K562 (cell line): ENCODE results near the gene KRTAP10-9.

Experiments
- ATF2 ChIP-seq: sonication (generic); formaldehyde crosslinking; IDR thresholded peaks from 2 replicates; pipeline ENCODE4 v1.8.1; 2022; ENCODE audit warnings: missing genetic modification reagents
- BRCA1 ChIP-seq, 2 experiments: fragments of 450-650 bp in 1 of 2; sonication (generic) in 1 of 2; formaldehyde crosslinking in 1 of 2; IDR thresholded peaks; 2 replicates each; pipeline versions ENCODE4 v1.5.0 to v1.6.1; 2017 to 2020; ENCODE audit warnings: mild to moderate bottlenecking in 1 of 2, missing genetic modification reagents in 1 of 2
- GABPA ChIP-seq: fragments of 200-800 bp; sonication (Bioruptor generic); conservative IDR thresholded peaks from 2 replicates; pipeline ENCODE4 v1.6.1; 2016; ENCODE audit warnings: low read depth, missing genetic modification characterization, missing compliant biosample characterization
- GATAD2A ChIP-seq: fragments of 450-650 bp; IDR thresholded peaks from 2 replicates; pipeline ENCODE4 v1.6.1; 2017
- HDGF ChIP-seq: fragments of 450-650 bp; IDR thresholded peaks from 2 replicates; pipeline ENCODE4 v1.6.1; 2016
- HINFP ChIP-seq: fragments of 450-650 bp; conservative IDR thresholded peaks from 2 replicates; pipeline ENCODE4 v1.6.1; 2016; ENCODE audit warnings: missing genetic modification characterization, low read depth, mild to moderate bottlenecking, control low read depth, missing compliant biosample characterization
- HMGXB4 ChIP-seq: sonication (generic); formaldehyde crosslinking; IDR thresholded peaks from 2 replicates; pipeline ENCODE4 v1.8.1; 2023; ENCODE audit warnings: mild to moderate bottlenecking, missing genetic modification reagents
- HNRNPLL ChIP-seq: fragments of 200-400 bp; formaldehyde crosslinking; IDR thresholded peaks from 2 replicates; pipeline ENCODE4 v1.6.1; 2017; ENCODE audit warnings: low read length, low read depth, mild to moderate bottlenecking; ENCODE audit not compliant: poor library complexity, severe bottlenecking
- KDM4B ChIP-seq, 2 experiments: fragments of 450-650 bp in 1 of 2; sonication (generic) in 1 of 2; IDR thresholded peaks; 2 replicates each; pipeline ENCODE4 v1.6.1; 2016 to 2017; ENCODE audit warnings: borderline replicate concordance in 2 of 2, antibody characterized with exemption in 1 of 2, low read depth in 1 of 2, mild to moderate bottlenecking in 1 of 2
- NRF1 ChIP-seq, 2 experiments: fragments of 450-650 bp; IDR thresholded peaks in 1 of 2; conservative IDR thresholded peaks in 1 of 2; 2 replicates each; pipeline ENCODE4 v1.6.1; 2014; ENCODE audit warnings: mild to moderate bottlenecking in 2 of 2
- ZNF24 ChIP-seq: fragments of 450-650 bp; IDR thresholded peaks from 2 replicates; pipeline ENCODE4 v1.6.1; 2016
- ZZZ3 ChIP-seq: fragments of 450-650 bp; IDR thresholded peaks from 2 replicates; pipeline ENCODE4 v1.6.1; 2016; ENCODE audit warnings: antibody characterized with exemption, mild to moderate bottlenecking, moderate library complexity
- TF ChIP-seq, protein P1 (sequence below), 3 experiments: IDR thresholded peaks in 2 of 3; conservative IDR thresholded peaks in 1 of 3; 2 replicates each; pipeline ENCODE4 v1.5.1; 2011 to 2012; ENCODE audit warnings: low read length in 3 of 3, mild to moderate bottlenecking in 3 of 3, control low read depth in 2 of 3, improper control_type of control experiment in 1 of 3, inconsistent platforms in 1 of 3, low read depth in 1 of 3, mixed read lengths in 1 of 3, moderate library complexity in 1 of 3; ENCODE audit not compliant: insufficient read depth in 2 of 3
- TF ChIP-seq, protein P2 (sequence below): fragments of 450-650 bp; IDR thresholded peaks from 2 replicates; pipeline ENCODE4 v1.6.1; 2017; ENCODE audit warnings: antibody characterized with exemption, mild to moderate bottlenecking

GRCh38 chr21:44616591-44616926, 10.3 kb upstream of the KRTAP10-9 start:
- no peak for TF ChIP-seq GABPA
- TF ChIP-seq ZZZ3 = no peak
- TF ChIP-seq HNRNPLL = no peak
- TF ChIP-seq ZNF24 = no peak
- TF ChIP-seq GATAD2A = no peak
- TF ChIP-seq KDM4B (IDR thresholded peaks at IDR 0.05; ENCODE audit: borderline replicate concordance in 2 of 2, low read depth in 1 of 2) = no peak
- TF ChIP-seq, protein P1, sequence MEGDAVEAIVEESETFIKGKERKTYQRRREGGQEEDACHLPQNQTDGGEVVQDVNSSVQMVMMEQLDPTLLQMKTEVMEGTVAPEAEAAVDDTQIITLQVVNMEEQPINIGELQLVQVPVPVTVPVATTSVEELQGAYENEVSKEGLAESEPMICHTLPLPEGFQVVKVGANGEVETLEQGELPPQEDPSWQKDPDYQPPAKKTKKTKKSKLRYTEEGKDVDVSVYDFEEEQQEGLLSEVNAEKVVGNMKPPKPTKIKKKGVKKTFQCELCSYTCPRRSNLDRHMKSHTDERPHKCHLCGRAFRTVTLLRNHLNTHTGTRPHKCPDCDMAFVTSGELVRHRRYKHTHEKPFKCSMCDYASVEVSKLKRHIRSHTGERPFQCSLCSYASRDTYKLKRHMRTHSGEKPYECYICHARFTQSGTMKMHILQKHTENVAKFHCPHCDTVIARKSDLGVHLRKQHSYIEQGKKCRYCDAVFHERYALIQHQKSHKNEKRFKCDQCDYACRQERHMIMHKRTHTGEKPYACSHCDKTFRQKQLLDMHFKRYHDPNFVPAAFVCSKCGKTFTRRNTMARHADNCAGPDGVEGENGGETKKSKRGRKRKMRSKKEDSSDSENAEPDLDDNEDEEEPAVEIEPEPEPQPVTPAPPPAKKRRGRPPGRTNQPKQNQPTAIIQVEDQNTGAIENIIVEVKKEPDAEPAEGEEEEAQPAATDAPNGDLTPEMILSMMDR (IDR thresholded peaks at IDR 0.05 in 2 of 3, conservative IDR thresholded peaks at IDR 0.05 in 1 of 3; ENCODE audit: insufficient read depth in 2 of 3, low read depth in 1 of 3, low read length in 3 of 3) = no peak
- TF ChIP-seq HDGF = no peak
- no peak for TF ChIP-seq BRCA1 (IDR thresholded peaks at IDR 0.05)
- TF ChIP-seq BRCA1 (CRISPR knock-in tag; IDR thresholded peaks at IDR 0.05) = no peak
- TF ChIP-seq NRF1 (conservative IDR thresholded peaks at IDR 0.05 in 1 of 2, IDR thresholded peaks at IDR 0.05 in 1 of 2) = no peak
- TF ChIP-seq, protein P2, sequence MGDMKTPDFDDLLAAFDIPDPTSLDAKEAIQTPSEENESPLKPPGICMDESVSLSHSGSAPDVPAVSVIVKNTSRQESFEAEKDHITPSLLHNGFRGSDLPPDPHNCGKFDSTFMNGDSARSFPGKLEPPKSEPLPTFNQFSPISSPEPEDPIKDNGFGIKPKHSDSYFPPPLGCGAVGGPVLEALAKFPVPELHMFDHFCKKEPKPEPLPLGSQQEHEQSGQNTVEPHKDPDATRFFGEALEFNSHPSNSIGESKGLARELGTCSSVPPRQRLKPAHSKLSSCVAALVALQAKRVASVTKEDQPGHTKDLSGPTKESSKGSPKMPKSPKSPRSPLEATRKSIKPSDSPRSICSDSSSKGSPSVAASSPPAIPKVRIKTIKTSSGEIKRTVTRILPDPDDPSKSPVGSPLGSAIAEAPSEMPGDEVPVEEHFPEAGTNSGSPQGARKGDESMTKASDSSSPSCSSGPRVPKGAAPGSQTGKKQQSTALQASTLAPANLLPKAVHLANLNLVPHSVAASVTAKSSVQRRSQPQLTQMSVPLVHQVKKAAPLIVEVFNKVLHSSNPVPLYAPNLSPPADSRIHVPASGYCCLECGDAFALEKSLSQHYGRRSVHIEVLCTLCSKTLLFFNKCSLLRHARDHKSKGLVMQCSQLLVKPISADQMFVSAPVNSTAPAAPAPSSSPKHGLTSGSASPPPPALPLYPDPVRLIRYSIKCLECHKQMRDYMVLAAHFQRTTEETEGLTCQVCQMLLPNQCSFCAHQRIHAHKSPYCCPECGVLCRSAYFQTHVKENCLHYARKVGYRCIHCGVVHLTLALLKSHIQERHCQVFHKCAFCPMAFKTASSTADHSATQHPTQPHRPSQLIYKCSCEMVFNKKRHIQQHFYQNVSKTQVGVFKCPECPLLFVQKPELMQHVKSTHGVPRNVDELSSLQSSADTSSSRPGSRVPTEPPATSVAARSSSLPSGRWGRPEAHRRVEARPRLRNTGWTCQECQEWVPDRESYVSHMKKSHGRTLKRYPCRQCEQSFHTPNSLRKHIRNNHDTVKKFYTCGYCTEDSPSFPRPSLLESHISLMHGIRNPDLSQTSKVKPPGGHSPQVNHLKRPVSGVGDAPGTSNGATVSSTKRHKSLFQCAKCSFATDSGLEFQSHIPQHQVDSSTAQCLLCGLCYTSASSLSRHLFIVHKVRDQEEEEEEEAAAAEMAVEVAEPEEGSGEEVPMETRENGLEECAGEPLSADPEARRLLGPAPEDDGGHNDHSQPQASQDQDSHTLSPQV = no peak
- TF ChIP-seq ATF2 (CRISPR knock-in tag) = no peak
- no peak for TF ChIP-seq HMGXB4 (CRISPR knock-in tag)
- no peak for TF ChIP-seq HINFP (tag)
